ENCODE data around the gene SLC41A2. TPM values are rescaled to one million over a fixed set of nuclear protein-coding genes. Genes with fewer than 3 reads are reported as not detected.

SLC41A2 gene
- total and polyA plus RNA-seq, 3 donors from 2014 or later: 21.9 to 49.5 (median 31.6) TPM

GRCh38 chr12:104942075-104942474, 16.0 kb downstream of the SLC41A2 start:
- intact Hi-C loops (cut with DNase I; ENCODE audit: low total_unique reads): no loop called here
- Histone ChIP-seq H3K9me3 (no peaks in the 10 kb centered on the region), H3K27me3 (no peaks in the 10 kb centered on the region), H3K36me3 (ENCODE audit: low read depth, missing control alignments) (no peaks in the 10 kb centered on the region), H3K4me1 (no peaks in the 10 kb centered on the region), H3K4me3 (no peak overlapping the region), H3K27ac (no peak overlapping the region)
- no peak for DNase-seq
- no peak for TF ChIP-seq CTCF (IDR thresholded peaks at IDR 0.05)
- no peak for TF ChIP-seq POLR2A (IDR thresholded peaks at IDR 0.05)
- WGBS, 2 donors: 93% methylated on average over 4 of the region's 4 CpGs

DNA sequence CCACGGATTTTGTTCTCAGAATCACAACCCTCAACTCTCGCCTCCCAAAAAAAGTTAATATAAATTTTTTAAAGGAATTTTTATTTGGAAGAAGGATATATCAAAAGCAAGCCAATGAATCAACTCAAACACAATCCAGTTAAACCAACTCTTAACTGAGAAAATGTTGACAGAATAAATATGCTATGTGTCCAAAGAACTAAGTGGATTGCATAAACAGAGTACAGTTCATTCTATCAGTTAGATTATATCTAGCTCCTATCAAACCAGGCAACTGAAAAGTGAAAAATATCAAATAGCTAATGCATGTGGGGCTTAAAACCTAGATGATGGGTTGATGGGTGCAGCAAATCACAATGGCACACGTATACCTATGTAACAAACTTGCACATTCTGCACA, 16.6 kb downstream of the SLC41A2 start:
- Histone ChIP-seq H3K4me3 (no peak overlapping the region), H3K27me3 (no peaks in the 10 kb centered on the region), H3K36me3 (ENCODE audit: low read depth, missing control alignments) (no peaks in the 10 kb centered on the region), H3K27ac (no peak overlapping the region), H3K9me3 (no peaks in the 10 kb centered on the region), H3K4me1 (no peaks in the 10 kb centered on the region)
- 95 to 97% methylated on average over 3 of the region's 3 CpGs for WGBS, 2 donors
- no peak for TF ChIP-seq CTCF (IDR thresholded peaks at IDR 0.05)
- no peak for DNase-seq
- intact Hi-C loops (cut with DNase I; ENCODE audit: low total_unique reads): no loop called here

GRCh38 chr12:104939089-104939488, 19.0 kb downstream of the SLC41A2 start:
- Histone ChIP-seq H3K27me3 (no peaks in the 10 kb centered on the region), H3K36me3 (ENCODE audit: low read depth, missing control alignments) (no peaks in the 10 kb centered on the region), H3K27ac (no peak overlapping the region), H3K4me3 (no peak overlapping the region), H3K4me1 (no peaks in the 10 kb centered on the region), H3K9me3 (no peaks in the 10 kb centered on the region)
- intact Hi-C loops (cut with DNase I; ENCODE audit: low total_unique reads): no loop called here
- 94% methylated on average over 2 of the region's 2 CpGs for WGBS, 2 donors
- TF ChIP-seq POLR2A (IDR thresholded peaks at IDR 0.05) (no peak), CTCF (IDR thresholded peaks at IDR 0.05) (no peak)
- DNase-seq: no peak

GRCh38 chr12:104938371-104938770, 19.7 kb downstream of the SLC41A2 start:
- WGBS, 2 donors: 68 to 75% methylated on average over 3 of the region's 3 CpGs

More at GRCh38 chr12:104938371-104938770, 19.7 kb downstream of the SLC41A2 start:
- no peak for TF ChIP-seq POLR2A (IDR thresholded peaks at IDR 0.05)
- no peak for TF ChIP-seq CTCF (IDR thresholded peaks at IDR 0.05)
- intact Hi-C loops (cut with DNase I; ENCODE audit: low total_unique reads): no loop called here
- H3K27ac ChIP-seq: no peak overlapping the region
- H3K4me1 ChIP-seq: no peaks in the 10 kb centered on the region
- DNase-seq: no peak
- no peaks in the 10 kb centered on the region for H3K27me3 ChIP-seq
- no peaks in the 10 kb centered on the region for H3K9me3 ChIP-seq
- H3K36me3 ChIP-seq (ENCODE audit: low read depth, missing control alignments): no peaks in the 10 kb centered on the region
- H3K4me3 ChIP-seq: no peak overlapping the region

Data from testis (tissue), 3 donors.